ENCODE data around the gene SLC1A1.

The SLC1A1 gene

DNA sequence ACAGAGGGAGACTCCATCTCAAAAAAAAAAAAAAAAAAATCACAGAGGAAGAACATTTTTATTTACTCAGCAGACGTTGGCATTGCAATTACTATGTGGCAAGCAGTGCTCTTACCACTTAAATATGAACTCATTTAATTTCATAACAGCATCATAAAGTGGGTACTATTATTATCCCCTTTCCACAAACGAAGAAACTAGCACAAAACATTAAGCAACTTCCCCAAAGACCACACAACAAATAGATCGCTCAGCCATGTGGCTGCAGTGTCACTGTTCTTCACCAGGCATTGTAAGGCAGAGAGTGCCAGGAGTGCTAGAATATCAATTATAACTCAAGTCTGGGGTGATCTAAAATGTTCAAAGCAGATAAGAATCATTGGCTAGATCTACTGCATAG, 102.0 kb downstream of the SLC1A1 start:
- no peak overlapping the region for H3K4me3 ChIP-seq (ENCODE audit: low read depth, low read length)
- TF ChIP-seq, protein P1, sequence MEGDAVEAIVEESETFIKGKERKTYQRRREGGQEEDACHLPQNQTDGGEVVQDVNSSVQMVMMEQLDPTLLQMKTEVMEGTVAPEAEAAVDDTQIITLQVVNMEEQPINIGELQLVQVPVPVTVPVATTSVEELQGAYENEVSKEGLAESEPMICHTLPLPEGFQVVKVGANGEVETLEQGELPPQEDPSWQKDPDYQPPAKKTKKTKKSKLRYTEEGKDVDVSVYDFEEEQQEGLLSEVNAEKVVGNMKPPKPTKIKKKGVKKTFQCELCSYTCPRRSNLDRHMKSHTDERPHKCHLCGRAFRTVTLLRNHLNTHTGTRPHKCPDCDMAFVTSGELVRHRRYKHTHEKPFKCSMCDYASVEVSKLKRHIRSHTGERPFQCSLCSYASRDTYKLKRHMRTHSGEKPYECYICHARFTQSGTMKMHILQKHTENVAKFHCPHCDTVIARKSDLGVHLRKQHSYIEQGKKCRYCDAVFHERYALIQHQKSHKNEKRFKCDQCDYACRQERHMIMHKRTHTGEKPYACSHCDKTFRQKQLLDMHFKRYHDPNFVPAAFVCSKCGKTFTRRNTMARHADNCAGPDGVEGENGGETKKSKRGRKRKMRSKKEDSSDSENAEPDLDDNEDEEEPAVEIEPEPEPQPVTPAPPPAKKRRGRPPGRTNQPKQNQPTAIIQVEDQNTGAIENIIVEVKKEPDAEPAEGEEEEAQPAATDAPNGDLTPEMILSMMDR (conservative IDR thresholded peaks at IDR 0.05; ENCODE audit: low read depth, low read length) = no peak
- no peak for DNase-seq (ENCODE audit: low read depth)

GRCh38 chr9:4592886-4593285, 102.6 kb downstream of the SLC1A1 start:
- TF ChIP-seq, protein P1 (conservative IDR thresholded peaks at IDR 0.05; ENCODE audit: low read depth, low read length) = no peak

DNA sequence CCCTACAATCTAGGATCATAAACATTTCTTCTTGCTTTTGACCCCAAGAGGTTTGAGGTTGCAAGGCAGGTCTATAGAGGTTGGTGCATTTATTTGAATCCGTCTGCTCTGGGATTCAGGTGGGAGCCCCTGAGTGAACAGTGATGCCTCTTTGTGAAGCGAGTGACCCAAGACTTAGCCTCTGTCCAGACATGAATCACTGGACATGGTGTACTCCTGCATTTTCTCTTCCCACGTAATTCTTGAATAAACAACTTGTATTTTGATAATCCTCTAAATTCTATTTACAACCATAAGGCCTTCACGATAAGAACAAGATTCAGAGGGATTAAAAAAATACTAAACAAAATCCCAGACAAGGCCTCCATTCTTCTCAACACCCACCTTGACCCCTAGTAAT, 104.3 kb downstream of the SLC1A1 start:
- TF ChIP-seq, protein P1 (conservative IDR thresholded peaks at IDR 0.05; ENCODE audit: low read depth, low read length) = no peak
- no peak overlapping the region for H3K4me3 ChIP-seq (ENCODE audit: low read depth, low read length)
- DNase-seq (ENCODE audit: low read depth) = peak; percentile 32

More at GRCh38 chr9:4592886-4593285, 102.6 kb downstream of the SLC1A1 start:
- peak; percentile 68 for DNase-seq (ENCODE audit: low read depth)
- no peak overlapping the region for H3K4me3 ChIP-seq (ENCODE audit: low read depth, low read length)

DNA sequence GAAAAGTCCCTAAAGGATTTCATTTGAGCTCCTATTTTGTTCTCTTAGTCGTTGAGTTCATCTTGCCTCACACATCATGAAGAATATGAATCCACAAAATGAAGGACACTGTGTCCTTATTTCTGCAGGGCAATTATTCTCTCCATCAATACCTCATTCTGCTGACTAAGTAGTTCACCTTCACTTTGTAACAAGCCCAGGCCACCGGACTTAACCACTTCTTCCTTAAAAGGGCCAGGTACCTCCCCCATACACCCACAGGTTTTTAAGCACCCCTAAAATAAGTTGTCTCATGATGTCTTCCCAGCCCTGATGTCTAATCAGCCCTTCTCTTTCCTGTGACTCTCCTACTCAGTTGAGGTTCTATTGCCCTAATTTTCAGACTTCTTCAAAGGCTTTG, 104.7 kb downstream of the SLC1A1 start:
- H3K4me3 ChIP-seq (ENCODE audit: low read depth, low read length) = no peak overlapping the region
- no peak for DNase-seq (ENCODE audit: low read depth)
- TF ChIP-seq, protein P1 (conservative IDR thresholded peaks at IDR 0.05; ENCODE audit: low read depth, low read length) = no peak

DNA sequence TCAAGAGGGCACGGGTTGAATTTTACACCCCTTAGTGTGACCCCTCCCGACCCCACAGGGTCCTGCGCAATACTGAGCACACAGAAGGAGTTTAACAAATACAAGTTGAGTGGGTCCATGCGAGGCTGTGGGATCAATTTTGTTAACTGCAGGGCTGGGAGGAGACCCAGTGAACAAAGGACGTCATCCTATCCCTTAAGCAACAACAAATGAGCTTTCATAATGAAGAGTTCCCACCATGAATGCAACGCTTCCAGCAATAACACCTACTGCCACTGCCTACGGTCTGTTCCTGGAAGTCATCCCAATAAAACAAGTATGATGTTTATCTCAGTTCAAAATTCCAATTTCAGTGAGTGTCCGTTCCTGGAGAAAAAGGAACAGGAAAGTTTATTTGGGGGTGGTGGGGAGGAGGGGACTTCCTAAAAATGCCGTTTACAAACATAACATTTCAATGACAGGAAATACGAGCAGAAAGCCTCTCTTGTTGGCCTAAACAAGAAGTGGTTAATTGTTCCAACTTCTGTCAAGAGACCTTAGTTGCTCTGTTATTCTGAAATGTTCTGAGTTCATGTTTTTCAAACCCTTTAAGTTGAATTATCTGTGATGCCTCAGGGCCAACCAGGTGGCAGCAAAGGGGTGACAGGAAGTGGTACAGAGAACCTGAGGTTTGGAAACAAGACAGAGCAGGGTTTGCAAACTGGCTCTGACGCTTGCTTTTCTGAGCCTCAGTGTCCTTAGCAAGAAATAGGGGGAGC, 106.1 kb downstream of the SLC1A1 start:
- TF ChIP-seq, protein P1 (conservative IDR thresholded peaks at IDR 0.05; ENCODE audit: low read depth, low read length) = peak; percentile 5

DNA sequence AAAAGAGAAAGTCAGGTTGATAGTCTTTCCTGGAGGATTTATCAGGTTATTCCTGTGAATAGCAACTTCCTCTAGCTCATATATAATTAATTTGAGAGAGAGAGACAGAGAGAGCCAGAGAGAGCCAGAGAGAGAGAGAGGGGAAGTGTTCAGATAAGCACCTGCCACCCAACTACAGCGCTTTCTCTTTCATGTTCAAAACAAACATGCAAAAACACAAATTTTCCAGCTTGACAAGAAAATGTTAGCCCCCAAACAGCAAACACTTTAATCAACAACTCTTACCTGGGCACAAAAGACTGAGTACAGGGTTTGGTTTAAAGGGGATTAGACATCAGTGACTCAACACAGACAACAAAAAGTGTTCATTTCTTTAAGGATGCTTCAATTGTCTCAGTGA, 110.1 kb downstream of the SLC1A1 start:
- DNase-seq (ENCODE audit: low read depth) = no peak
- H3K4me3 ChIP-seq (ENCODE audit: low read depth, low read length) = no peak overlapping the region
- TF ChIP-seq, protein P1 (conservative IDR thresholded peaks at IDR 0.05; ENCODE audit: low read depth, low read length) = no peak

More for the DNA sequence above, 106.1 kb downstream of the SLC1A1 start:
- no peak overlapping the region for H3K4me3 ChIP-seq (ENCODE audit: low read depth, low read length)
- peak; percentile 41 for DNase-seq (ENCODE audit: low read depth)

- H3K4me3 ChIP-seq (ENCODE audit: low read depth, low read length) = no peak overlapping the region
- DNase-seq (ENCODE audit: low read depth) = no peak
- TF ChIP-seq, protein P1 (conservative IDR thresholded peaks at IDR 0.05; ENCODE audit: low read depth, low read length) = no peak
These were observed 113.6 kb downstream of the SLC1A1 start for GRCh38 chr9:4603830-4604229.

All from choroid plexus epithelial cell (primary cell).